GM20000 (cell line): ENCODE data around the gene PTBP1.

Source experiments
- DNase-seq: peaks from one replicate; pipeline ENCODE4 v3.0.0; 2012; ENCODE audit warnings: low spot score
- CTCF ChIP-seq: IDR thresholded peaks from 2 replicates; pipeline ENCODE4 v1.5.1; 2012; ENCODE audit warnings: mild to moderate bottlenecking, control low read depth; ENCODE audit errors: extremely low read depth, missing control alignments

The PTBP1 gene

DNA sequence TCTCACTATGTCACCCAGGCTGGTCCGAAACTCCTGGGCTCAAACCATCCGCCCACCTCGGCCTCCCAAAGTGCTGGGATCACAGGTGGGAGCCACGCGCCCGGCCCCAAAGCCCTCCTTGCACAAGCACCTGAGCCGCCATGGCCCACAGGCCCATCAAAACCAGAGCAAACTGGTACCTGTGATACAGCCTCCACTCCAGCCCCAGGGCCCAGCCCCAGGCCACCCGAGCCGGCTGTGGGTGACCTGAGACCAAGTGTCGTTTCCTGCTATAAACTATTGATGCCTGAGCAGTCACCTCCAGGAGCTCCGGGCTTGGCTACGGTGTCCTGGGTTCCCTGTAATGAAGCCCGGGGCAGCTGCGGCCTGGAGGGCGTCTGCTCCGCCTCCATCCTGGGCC lies 9.7 kb upstream of the PTBP1 start:
- DNase-seq: no peak
- TF ChIP-seq CTCF: no peak

- no peak for DNase-seq
- no peak for TF ChIP-seq CTCF
These were observed 8.6 kb upstream of the PTBP1 start for GRCh38 chr19:788686-788982.

DNA sequence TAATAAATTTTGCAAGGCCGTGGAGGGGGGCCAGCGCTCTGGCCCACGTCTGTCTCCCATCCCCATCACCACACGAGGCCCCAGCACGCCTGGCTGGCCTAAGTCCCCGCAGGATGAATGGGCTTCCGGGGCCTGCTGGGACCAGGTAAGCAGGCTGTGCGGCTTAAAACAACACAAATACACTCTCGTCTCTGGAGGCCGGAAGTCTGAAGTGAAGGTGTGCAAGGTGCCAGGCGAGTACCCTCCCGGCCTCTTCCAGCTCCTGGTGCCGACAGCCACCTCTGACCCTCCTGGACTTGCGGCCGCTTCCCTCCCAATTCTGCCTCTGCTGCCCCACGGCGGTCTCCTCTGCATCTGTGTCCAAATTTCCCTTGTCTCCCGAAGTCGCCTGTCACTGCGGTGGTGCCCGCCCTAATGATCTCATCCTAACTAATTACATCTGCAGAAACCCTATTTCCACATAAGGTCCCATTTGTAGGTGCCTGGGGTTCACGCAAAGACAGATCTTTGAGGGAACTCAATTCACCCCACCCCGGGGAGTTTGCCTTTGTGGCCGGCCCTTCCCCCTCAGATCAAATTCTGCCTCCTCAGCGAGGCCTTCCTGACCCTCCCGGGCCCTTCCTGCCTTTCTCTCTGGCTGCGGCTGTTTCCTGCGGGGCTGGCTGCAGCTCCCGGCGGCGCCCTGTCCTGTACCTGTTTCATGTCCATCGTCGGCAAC lies 8.1 kb upstream of the PTBP1 start:
- DNase-seq: no peak
- no peak for TF ChIP-seq CTCF

DNA sequence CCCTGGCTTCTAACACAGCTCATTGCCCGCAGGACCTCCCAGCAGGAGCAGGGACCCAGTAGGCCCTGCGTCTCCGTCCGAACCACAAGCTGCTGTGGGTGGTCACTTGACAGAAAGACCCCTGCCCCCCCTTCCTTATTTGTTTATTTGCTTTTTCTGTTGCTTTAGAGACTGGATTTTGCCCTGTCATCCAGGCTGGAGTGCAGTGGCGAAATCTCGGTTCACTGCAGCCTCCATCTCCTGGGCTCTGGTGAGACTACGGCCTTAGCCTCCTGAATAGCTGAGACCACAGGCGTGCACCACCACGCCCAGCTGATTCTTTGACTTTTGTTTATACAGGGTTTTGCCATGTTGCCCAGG lies 7.6 kb upstream of the PTBP1 start:
- DNase-seq: no peak
- TF ChIP-seq CTCF: no peak

GRCh38 chr19:791007-791566 lies 6.2 kb upstream of the PTBP1 start:
- no peak for DNase-seq
- no peak for TF ChIP-seq CTCF

DNA sequence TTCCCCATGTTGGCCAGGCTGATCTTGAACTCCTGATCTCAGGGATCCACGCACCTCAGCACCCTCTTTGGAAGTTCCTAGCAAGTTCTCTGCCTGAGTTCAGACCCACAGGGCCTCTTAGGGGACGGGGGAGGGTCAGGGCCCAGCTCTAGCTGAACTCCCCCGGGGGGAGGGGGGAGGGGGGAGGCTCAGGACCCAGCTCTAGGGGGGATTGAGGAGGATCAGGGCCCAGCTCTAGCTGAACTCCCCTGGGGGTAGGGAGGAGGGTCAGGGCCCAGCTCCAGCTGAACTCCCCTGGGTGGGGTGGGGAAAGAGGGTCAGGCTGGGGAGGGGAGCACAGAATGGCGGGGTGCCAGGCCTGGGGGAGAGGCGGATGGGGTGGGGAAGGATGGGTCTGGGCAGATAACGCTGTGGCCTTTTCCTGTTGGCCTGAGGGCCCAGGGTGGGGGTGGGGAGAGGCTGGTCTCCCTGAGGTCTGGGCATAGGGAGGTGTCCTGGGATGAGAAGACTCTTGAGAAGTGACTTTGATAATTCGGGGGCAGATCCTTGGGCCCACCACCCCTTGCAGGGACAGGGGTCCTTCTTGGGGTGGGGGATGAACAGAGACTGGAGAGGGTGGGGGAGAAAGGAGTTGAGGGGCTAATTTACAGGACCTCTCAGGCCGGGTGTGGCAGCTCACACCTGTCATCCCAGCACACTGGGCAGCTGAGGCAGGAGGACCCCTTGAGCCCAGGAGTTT lies 5.5 kb upstream of the PTBP1 start:
- no peak for TF ChIP-seq CTCF
- DNase-seq: no peak

DNA sequence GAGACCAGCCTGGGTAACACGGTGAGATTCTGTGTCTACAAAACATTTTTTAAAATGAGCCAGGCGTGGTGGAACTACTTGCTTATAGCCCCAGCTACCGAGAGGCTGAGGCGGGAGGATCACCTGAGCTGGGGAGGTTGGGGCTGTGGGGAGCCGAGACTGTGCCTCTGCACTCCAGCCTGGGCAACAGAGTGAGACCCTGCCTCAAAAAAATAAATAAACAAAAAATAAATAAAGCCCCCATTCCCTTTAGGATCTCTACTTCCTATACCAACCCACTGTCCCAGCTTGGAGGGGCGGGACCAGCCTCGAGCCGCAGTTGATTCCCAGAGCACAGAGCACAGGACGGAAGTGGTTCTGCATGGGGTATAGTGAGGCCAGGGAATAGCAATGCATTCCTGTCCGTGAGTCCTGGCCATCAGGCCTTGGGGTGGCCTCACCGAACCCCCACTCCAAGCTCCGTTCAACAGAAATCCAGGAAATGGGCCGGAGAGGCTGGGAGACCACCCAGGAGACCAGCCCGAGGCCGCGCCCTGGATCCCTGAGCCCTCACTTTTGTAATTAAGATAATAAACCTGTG lies 4.9 kb upstream of the PTBP1 start:
- DNase-seq: no peak
- no peak for TF ChIP-seq CTCF
